Natural killer cell (primary cell): ENCODE results near the gene DGAT2. TPM values are rescaled to one million over a fixed set of nuclear protein-coding genes. Genes with fewer than 3 reads are reported as not detected.

Source experiments
- ATAC-seq, 3 donors: fragments of 150-1000 bp in 2 of 3; fragments of 200-7000 bp in 1 of 3; cut with Tn5 transposase; 1 replicate in 1 of 3; 2 replicates in 2 of 3; pipeline ENCODE4 v1.10.0; 2021; ENCODE audit warnings: mild to moderate bottlenecking in 2 of 3, moderate library complexity in 2 of 3
- DNase-seq, 2 donors: peaks; one replicate each; pipeline versions ENCODE4 v3.0.0 to v3.0.0-alpha.2; 2013 to 2021; ENCODE audit warnings: mixed read lengths in 1 of 2
- H3K27ac ChIP-seq: one replicate; pipeline ENCODE4 v1.5.1; 2013; ENCODE audit warnings: mild to moderate bottlenecking, low read length
- H3K27me3 ChIP-seq: one replicate; pipeline ENCODE4 v1.6.1; 2013; ENCODE audit warnings: low read length; ENCODE audit not compliant: control insufficient read depth, insufficient read depth
- H3K36me3 ChIP-seq: one replicate; pipeline ENCODE4 v1.6.1; 2013; ENCODE audit warnings: low read length; ENCODE audit not compliant: control insufficient read depth, insufficient read depth
- H3K4me1 ChIP-seq: one replicate; pipeline ENCODE4 v1.6.1; 2013; ENCODE audit warnings: low read length; ENCODE audit not compliant: control insufficient read depth, insufficient read depth
- H3K4me3 ChIP-seq: one replicate; pipeline ENCODE4 v1.5.1; 2013; ENCODE audit warnings: low read length
- H3K9me3 ChIP-seq: one replicate; pipeline ENCODE4 v1.6.1; 2013; ENCODE audit warnings: low read length; ENCODE audit not compliant: control insufficient read depth, insufficient read depth
- H3K27ac Mint-ChIP-seq, 2 donors: one replicate each; pipeline ENCODE4 v1.8.0; 2022; ENCODE audit warnings: mild to moderate bottlenecking in 2 of 2, mixed read lengths in 2 of 2, moderate library complexity in 1 of 2
- H3K27me3 Mint-ChIP-seq, 2 donors: one replicate each; pipeline ENCODE4 v1.8.0; 2022; ENCODE audit warnings: low read depth in 2 of 2, mixed read lengths in 2 of 2
- H3K36me3 Mint-ChIP-seq: one replicate; pipeline ENCODE4 v1.8.0; 2022; ENCODE audit warnings: mixed read lengths
- H3K4me1 Mint-ChIP-seq, 2 donors: one replicate each; pipeline ENCODE4 v1.8.0; 2022; ENCODE audit warnings: mixed read lengths in 2 of 2
- H3K4me3 Mint-ChIP-seq: one replicate; pipeline ENCODE4 v1.8.0; 2022; ENCODE audit warnings: mild to moderate bottlenecking, moderate library complexity, mixed read lengths
- H3K9me3 Mint-ChIP-seq, 2 donors: one replicate each; pipeline ENCODE4 v1.8.0; 2022; ENCODE audit warnings: mixed read lengths in 2 of 2
- CTCF ChIP-seq: fragments of 200-600 bp; IDR thresholded peaks from one replicate; pipeline ENCODE4 v1.8.0; 2022; ENCODE audit warnings: antibody characterized with exemption
- WGBS: methylation state at CpG from one replicate; pipeline ENCODE4 v1.1.7; 2013; ENCODE audit warnings: missing lambda C conversion rate; ENCODE audit not compliant: insufficient coverage; 5-methylcytosine and 5-hydroxymethylcytosine counted together
- intact Hi-C: fragments of 100-400 bp; cut with micrococcal nuclease; formaldehyde crosslinking; loops from one replicate; pipeline ENCODE4 v1.14.2; 2022
- total RNA-seq, 4 donors: library from RNA; stranded (reverse); fragments of 120-200 nt in 1 of 4; gene quantifications; one replicate each; pipeline versions ENCODE4 v1.2.3 to v1.2.4, GENCODE V29; 2013 to 2022

The DGAT2 gene
- total RNA-seq, 3 donors from 2014 or later (not counting 1 experiment from before 2014, with no cell fraction given): 0.24 to 2.8 (median 0.75) TPM

DNA sequence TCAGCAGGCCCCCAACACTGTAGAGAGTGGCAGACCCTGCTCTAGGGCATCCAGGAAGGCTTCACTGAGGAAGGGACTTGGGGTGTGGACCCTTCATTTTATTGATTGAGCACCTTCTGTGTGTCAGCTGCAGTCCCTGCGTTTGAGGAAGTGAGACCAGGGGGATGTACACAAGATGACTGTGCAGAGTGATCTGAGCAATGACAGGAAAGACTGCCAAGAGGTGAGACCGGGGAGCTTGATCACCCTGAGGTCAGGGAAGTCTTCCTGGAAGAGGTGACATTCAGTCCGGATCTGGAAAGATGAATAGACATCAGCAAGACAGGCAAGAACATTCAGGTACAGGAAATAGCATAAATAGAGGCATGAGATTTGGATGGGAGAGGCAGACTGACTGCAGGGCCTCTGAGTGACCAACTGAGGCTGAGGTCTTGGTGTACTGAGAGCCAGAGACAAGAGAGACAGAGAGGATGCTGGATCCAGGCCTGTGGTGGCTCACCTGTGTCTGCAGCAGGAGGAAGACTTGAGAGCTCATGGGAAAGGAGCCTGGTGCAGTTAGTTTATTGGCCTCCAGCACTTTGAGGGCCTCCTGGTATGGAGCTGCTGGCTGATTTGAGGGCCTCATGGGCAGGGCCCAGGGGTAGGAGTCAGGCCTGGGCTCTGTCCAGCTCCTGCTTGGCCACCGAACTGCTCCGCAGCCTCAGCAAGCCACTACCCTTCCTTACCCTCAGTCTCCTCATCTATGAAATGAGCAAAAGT is 5.2 kb downstream of the DGAT2 start:
- no peaks in the 10 kb centered on the region for H3K9me3 Mint-ChIP-seq
- no peak overlapping the region for H3K4me3 ChIP-seq
- no peak overlapping the region for H3K4me3 Mint-ChIP-seq
- H3K27me3 Mint-ChIP-seq: peaks cover 17 to 22% of the 10 kb centered on the region in 2 donors
- peaks cover 7% of the 10 kb centered on the region for H3K27me3 ChIP-seq
- no peaks in the 10 kb centered on the region for H3K36me3 Mint-ChIP-seq
- ATAC-seq (peak in 1 of 3 donors; percentile 54), DNase-seq (peak in 1 of 2 donors; percentile 21)
- peak overlapping the region in 1 of 2 donors; percentile 30 for H3K27ac Mint-ChIP-seq
- no peak for TF ChIP-seq CTCF
- H3K36me3 ChIP-seq: no peaks in the 10 kb centered on the region
- peaks cover 41% of the 10 kb centered on the region for H3K4me1 ChIP-seq
- H3K9me3 ChIP-seq: no peaks in the 10 kb centered on the region
- H3K27ac ChIP-seq: peak overlapping the region; percentile 61
- H3K4me1 Mint-ChIP-seq: peaks cover 25 to 30% of the 10 kb centered on the region in 2 donors
- 36% methylated on average over 5 of the region's 5 CpGs for WGBS
- intact Hi-C loops: no loop called here

GRCh38 chr11:75775056-75775455 is 6.5 kb downstream of the DGAT2 start:
- Mint-ChIP-seq H3K27me3 (peaks cover 13 to 15% of the 10 kb centered on the region in 2 donors), H3K36me3 (no peaks in the 10 kb centered on the region), H3K9me3 (no peaks in the 10 kb centered on the region), H3K4me1 (peaks cover 21 to 32% of the 10 kb centered on the region in 2 donors), H3K4me3 (no peak overlapping the region), H3K27ac (no peak overlapping the region)
- no peak for TF ChIP-seq CTCF
- intact Hi-C loops: no loop called here
- Histone ChIP-seq H3K9me3 (no peaks in the 10 kb centered on the region), H3K36me3 (no peaks in the 10 kb centered on the region), H3K27me3 (no peaks in the 10 kb centered on the region), H3K4me3 (no peak overlapping the region), H3K27ac (no peak overlapping the region), H3K4me1 (peaks cover 40% of the 10 kb centered on the region)
- ATAC-seq (no peak), DNase-seq (no peak)
- WGBS: 90% methylated on average over 3 of the region's 3 CpGs

- H3K9me3 Mint-ChIP-seq: no peaks in the 10 kb centered on the region
- Histone ChIP-seq H3K27me3 (no peaks in the 10 kb centered on the region), H3K36me3 (no peaks in the 10 kb centered on the region), H3K9me3 (no peaks in the 10 kb centered on the region), H3K27ac (no peak overlapping the region), H3K4me1 (peaks cover 41% of the 10 kb centered on the region), H3K4me3 (no peak overlapping the region)
- no peak for TF ChIP-seq CTCF
- intact Hi-C loops: no loop called here
- H3K4me3 Mint-ChIP-seq: no peak overlapping the region
- H3K27ac Mint-ChIP-seq: peak overlapping the region in 1 of 2 donors; percentile 49
- ATAC-seq (no peak), DNase-seq (no peak)
- no peaks in the 10 kb centered on the region for H3K36me3 Mint-ChIP-seq
- H3K4me1 Mint-ChIP-seq: peaks cover 18 to 35% of the 10 kb centered on the region in 2 donors
- 88% methylated on average over 4 of the region's 4 CpGs for WGBS
- H3K27me3 Mint-ChIP-seq: peaks cover 0 to 5% of the 10 kb centered on the region in 2 donors
These were observed 8.0 kb downstream of the DGAT2 start for GRCh38 chr11:75776546-75776945.
